HEK293 (cell line): ENCODE results near the gene ESR1.

Experiments
- TF ChIP-seq, protein P1 (sequence below): fragments of 450-650 bp; formaldehyde crosslinking; IDR thresholded peaks from 2 replicates; pipeline ENCODE4 v1.5.1; 2016; ENCODE audit warnings: missing biosample characterization, missing genetic modification characterization
- TF ChIP-seq, protein P2 (sequence below): fragments of 450-650 bp; formaldehyde crosslinking; IDR thresholded peaks from 2 replicates; pipeline ENCODE4 v1.5.1; 2016; ENCODE audit warnings: missing biosample characterization, missing genetic modification characterization

DNA sequence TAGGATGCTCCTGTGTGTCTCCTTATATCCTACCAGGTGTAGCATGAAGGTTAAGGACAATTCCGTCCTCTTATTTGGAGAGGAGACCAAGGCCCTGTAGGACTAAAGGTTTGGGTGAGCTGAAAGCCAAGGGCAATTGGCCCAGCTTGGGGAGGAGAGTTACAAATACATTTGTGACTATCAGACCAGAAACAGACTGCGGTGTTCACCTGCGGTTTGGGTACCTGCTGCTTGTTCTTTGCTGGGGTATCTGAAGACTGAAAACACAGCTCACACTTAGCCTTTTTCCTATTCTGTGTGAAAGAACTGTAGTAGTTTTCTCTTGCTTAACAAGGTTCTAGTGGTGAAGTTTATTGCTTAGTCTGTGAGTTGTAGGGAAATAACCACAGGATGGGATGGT is 55.0 kb downstream of the ESR1 start:
- TF ChIP-seq, protein P1, sequence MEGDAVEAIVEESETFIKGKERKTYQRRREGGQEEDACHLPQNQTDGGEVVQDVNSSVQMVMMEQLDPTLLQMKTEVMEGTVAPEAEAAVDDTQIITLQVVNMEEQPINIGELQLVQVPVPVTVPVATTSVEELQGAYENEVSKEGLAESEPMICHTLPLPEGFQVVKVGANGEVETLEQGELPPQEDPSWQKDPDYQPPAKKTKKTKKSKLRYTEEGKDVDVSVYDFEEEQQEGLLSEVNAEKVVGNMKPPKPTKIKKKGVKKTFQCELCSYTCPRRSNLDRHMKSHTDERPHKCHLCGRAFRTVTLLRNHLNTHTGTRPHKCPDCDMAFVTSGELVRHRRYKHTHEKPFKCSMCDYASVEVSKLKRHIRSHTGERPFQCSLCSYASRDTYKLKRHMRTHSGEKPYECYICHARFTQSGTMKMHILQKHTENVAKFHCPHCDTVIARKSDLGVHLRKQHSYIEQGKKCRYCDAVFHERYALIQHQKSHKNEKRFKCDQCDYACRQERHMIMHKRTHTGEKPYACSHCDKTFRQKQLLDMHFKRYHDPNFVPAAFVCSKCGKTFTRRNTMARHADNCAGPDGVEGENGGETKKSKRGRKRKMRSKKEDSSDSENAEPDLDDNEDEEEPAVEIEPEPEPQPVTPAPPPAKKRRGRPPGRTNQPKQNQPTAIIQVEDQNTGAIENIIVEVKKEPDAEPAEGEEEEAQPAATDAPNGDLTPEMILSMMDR (tag by site-specific recombination), result no peak
- TF ChIP-seq, protein P2, sequence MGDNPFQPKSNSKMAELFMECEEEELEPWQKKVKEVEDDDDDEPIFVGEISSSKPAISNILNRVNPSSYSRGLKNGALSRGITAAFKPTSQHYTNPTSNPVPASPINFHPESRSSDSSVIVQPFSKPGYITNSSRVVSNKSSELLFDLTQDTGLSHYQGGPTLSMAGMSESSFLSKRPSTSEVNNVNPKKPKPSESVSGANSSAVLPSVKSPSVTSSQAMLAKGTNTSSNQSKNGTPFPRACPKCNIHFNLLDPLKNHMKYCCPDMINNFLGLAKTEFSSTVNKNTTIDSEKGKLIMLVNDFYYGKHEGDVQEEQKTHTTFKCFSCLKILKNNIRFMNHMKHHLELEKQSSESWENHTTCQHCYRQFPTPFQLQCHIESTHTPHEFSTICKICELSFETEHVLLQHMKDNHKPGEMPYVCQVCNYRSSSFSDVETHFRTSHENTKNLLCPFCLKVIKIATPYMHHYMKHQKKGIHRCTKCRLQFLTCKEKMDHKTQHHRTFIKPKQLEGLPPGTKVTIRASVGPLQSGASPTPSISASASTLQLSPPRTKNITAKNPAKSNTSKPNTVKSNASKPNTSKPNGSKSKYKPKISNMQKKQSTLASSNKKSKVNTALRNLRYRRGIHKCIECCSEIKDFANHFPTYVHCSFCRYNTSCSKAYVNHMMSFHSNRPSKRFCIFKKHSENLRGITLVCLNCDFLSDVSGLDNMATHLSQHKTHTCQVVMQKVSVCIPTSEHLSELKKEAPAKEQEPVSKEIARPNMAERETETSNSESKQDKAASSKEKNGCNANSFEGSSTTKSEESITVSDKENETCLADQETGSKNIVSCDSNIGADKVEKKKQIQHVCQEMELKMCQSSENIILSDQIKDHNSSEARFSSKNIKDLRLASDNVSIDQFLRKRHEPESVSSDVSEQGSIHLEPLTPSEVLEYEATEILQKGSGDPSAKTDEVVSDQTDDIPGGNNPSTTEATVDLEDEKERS, result no peak
